ENCODE data around the gene ADM.

Gene ADM

DNA sequence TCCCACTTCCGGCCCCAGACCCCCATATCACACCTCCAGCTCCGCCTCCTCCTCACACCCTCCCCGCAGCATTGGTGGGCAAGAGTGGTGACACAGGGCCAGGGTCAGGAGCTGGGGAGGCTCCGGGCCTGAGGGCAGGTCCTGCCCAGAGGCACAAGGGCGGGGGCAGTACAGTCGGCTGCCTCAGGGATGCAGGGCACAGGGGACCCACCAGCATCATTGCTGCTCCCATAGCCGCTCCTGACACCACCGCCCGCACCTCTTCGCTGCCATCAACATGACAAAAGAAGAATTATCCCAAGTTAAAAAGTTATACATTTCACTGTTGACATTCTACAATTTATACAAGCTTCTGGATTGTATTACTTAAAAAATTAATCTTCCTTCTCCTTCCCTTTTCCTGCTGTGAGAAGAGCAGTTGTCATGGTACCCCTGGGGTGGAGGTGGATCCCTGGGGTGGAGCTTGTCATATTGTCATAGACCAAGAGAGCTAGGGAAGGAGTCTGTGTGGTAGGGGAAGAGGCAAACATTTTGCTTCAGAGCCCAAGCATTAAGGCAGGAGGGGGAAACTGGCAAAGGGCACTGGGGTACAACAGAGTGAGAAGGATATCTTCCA, 15.0 kb upstream of the ADM start:
- DNase-seq (ENCODE audit: low read depth in 2 of 2), result no peak

DNA sequence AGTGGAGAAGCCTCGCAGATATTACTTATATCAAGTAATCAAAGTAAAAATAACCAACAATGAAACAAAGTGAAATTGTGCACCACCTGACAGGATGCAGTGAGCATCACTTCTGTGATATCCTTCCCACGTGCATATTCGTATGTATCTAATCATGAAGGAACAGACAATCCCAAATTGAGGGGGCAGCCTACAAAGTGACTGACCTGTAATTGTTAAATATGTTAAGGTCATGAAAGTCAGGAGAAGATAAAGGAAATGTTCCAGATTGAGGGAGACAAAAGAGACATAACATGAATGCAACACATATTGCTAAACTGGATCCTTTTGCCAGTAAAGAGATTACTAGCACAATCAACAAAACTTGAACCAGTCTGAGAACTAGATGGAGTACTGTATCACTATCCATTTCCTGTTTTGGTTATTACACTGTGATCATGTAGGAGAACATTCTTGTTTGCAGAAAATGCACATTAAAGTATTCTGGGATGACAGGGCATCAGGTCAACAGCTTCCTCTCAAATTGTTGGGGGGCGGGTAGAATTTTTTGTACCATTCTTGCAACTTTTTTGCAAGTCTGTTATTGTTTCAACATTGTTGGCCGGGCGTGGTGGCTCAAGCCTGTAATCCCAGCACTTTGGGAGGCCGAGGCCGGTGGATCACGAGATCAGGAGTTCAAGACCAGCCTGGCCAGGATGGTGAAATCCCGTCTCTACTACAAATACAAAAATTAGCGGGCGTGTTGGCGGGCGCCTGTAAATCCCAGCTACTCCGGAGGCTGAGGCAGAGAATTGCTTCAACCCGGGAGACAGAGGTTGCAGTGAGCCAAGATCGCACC, 12.9 kb upstream of the ADM start:
- no peak for DNase-seq (ENCODE audit: low read depth in 2 of 2)

DNA sequence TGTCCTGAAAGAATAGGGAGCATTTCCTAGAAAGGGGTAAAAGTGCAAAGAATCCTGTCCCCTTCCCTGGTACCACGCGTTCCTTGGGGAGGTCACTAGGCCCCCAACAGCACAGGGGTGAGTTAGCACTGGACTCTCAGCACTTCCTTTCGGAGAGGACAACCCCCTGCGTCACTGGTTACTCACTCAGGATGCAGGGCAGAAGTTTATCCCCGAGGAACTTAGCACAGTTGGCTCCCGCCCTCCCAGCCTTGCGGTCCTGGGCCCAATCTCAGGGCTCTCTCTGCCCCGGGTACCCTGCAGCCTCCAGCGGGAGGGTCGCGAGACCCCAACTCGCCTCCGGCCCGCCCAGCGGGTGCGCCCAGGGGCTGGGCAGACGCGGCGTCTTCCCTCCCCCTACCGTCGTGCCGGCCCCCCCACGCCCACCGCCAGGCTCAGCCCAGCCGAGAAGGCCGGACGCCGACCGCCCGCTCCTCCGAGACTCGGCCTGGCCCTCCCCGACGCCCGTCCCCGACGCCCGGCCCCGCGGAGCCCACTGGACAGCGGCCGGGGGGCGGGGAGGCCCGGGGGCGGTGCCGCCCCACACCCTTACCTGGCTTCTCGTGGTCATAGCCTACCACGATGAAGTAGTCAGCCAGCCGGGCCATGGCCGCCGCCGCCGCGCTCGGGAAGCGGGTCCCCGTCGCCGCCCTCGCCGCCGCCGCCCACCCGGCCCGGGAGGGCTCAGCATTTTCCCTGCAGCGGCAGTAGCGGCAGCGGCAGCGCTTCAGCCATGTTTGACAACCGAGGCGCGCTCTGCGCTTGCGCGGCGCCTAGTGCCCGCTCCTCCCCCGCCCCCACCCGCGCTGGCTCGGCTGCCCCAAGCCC, 11.2 kb upstream of the ADM start, which contains the start of gene SBF2:
SBF2 (minus strand) TSS at position 797 of the 867 bp plus-strand sequence; CDS start at position 647, 150 bp downstream.
- no peak for DNase-seq (ENCODE audit: low read depth in 2 of 2)

DNA sequence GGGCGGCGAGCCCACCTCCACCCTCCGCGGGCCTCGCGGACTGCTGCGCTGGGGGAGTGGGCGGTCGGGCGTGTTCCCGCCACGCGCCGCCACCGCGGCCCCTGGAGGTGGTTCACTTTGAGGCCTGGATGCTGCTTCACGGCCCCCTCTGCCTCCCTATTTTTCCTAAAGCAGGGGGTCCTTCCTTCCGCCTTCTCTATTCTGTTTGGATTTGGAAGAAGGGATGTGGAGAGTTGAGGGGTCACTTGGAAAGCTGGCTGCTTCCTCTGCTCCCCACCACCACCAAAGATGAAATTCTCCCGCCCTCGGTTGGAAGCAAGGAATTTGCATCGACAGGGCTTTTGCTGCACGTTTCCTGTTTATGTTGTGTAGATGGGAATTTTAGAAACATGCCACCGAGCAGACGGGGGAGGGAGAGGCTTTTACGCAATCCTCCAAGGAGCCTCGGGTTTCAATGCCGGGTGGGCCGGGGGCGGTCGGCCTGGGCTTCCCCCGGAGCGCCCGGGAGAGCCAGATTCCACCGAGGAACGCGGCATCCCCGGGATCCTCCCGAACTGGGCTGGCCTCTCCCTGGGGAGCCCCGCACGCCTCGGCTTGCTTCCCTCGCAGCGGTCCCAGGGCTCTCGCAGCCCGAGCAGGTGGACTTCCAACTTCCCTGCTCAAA, 10.5 kb upstream of the ADM start:
- DNase-seq (ENCODE audit: low read depth in 2 of 2), result peak in 1 of 2 experiments; percentile 79

DNA sequence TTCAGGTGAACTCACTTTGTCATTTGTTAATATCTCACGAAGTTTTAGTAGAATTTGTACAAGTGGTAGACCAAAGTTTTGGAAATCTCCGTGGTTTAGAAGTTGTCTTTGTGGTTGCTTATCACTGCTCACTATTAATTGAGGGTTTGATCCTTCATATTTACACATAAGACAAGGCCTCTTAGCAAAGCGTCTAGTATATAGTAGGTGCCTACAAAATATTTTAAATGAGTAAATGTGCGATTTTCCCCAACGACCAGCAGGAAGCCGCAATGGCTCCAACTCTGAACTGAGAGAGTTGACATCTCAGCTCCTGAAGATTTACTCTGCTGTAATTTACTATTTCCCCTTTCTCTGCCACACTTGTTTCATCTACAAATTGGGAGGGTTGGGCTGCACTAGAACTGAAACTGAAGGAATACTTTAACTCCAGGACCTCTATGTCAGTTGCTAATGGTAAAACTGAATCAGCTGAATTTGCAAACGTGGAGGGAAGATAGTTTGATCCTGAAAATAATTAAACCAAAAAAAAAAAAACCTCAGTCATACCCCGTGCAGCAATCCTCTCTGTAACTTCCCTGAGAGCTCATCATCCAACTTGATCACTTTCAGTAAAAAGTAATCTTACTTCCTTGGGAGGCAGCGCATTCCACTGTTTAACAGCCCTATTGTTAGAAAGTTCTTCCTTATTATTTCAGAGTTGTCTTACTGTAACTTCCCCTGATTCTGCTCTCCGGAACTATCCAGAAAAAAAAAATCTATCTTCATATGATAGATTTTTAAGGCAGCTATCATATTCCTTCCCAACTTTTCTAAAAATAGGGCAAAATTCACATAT, 9.6 kb upstream of the ADM start:
- DNase-seq (ENCODE audit: low read depth in 2 of 2), result no peak

DNA sequence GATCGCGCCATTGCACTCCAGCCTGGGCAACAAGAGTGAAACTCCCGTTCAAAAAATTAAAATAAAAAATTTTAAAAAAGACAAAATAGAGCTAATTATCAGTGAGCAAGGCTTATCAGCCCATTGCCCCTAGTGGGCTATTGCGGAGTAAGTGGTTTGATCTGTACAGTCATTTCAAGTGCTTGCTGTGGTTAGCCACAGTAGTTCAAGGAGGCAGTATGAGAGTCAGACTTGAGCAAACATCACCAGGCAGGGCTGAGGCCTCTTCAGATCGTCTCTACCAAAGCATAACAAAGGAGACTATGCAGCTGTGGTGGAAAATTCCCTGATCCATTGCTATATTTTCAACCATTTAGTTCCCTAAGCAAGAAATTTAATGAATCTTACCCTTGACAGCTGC, 6.5 kb upstream of the ADM start:
- peak in 1 of 2 experiments; percentile 77 for DNase-seq (ENCODE audit: low read depth in 2 of 2)

DNA sequence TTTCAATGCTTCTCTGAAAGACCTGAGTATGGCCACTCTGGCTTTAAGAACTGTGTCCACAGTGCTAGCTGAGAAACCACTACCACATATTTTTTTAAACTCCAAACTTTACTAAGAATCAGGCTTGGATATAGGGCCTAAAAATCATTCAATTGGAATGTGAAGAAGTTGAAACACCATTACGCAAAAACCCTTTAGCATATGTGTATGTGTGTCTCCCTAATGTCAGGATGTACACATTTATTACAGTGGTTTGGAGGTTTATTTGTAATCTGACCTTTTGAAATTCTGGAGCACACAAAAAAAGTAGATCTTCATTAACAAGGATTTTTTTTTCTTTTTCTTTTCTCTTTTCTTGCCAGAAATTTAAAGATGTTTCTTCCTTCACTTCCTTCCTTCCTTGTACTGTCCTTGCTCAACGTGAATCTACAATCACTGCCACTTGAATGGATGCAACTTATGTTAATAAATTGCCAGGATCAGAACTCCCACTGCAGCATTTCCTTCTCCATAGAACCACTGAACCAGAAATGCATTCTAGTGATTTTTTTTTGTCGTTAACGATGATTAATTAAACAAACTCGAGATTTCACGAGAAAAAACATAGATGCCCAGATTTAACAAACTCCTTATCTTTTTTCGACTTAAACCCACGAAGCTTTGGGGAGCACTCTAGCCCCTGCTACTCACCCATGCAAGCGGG, 3.1 kb upstream of the ADM start:
- peak; percentile 94 to 95 for DNase-seq (ENCODE audit: low read depth in 2 of 2)

DNA sequence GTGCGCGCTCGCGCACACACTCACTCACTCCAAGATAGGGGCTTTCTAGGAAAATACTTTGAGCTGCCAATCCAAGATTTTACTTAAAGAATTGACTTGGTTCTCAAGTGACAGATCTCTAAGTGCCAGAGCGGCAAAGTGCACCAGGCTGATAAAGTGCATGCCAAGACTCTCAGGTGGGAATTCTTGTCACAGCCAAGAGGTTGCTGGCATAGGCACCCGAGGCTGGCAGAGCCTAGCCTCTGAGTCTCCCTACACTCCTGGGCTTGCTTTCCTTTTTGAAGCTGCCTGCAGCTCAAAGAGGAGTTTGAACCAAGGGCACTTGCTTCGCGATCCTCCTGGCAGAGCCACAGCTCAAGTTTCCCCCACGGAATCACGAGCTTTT, 2.5 kb upstream of the ADM start:
- no peak for DNase-seq (ENCODE audit: low read depth in 2 of 2)

DNA sequence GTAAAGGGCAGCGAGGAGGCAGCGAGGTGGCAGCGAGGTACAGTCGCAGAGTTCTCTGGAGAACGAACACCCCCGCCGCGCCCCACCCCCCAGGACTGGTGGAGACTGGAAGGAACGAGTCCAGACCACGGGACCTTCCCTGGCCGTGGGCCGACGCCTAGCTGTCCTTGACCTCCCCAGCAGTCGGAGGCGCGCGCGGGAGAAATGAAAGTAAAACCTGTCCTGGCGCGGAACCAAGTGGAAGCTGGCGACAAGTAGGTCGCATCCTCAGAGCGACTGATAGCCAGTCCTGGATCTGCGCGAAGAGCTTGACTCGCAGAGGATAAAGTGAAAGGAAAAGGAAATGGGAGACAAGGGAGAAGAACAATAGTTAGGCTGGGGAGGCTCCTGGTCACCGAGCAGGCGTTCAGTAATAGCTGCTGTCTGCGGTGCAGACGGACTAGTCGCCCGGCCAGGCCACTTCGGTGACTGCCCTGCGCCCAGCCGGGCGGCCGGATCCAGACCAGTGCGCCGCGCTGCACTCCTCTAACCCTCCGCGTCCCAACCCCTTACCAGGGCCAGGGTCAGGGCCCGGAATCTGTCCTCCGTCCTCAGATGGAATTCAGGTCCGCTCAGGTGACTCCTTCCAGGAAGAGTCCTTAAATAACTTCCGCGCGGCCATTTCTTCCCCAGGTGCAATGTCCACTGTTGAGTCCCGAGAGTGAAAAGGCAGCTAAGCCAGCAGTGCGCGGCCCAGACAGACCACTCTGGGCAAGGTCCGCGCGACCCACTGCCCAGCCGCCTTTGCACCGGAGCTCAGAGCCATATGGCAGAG, 1.9 kb upstream of the ADM start:
- DNase-seq (ENCODE audit: low read depth in 2 of 2), result no peak

DNA sequence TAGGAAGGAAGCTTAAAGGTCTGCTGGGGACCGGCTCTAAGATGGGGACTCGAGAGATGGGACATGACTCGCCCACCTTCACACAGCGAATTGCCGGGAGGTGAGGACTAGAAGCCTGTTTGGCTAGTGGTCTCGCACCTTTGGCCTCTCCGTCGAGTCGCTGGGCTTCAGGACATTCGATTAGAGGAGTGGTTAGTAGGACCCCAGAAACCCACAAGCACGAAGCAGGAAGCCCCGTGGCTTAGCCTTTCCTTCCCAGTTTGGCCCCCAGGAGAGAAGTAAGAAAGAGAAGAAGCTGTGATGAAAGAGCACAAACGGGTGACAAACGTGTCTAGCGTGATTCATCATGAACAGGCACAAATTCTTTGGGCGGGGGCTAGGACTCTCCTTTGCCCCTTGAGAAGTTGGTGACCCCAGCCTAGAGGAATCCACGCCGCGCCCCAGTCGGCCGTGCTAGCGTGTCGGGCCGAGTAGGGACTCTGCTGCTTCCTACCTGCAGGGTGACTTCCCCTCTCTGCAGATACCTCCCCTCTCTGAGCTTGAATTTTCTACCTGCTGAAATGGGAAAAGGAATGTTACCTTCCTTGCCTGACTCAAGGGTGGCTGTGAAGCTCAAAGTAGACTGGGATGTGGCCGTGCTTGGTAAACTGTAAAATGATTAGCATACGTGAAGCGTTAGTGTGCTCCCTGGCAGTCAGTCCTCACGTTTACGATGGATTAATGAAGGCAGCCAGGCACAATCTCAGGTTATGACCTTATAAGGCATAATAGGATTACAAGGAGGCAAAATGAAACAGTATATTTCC, 1.1 kb upstream of the ADM start:
- DNase-seq (ENCODE audit: low read depth in 2 of 2), result no peak

DNA sequence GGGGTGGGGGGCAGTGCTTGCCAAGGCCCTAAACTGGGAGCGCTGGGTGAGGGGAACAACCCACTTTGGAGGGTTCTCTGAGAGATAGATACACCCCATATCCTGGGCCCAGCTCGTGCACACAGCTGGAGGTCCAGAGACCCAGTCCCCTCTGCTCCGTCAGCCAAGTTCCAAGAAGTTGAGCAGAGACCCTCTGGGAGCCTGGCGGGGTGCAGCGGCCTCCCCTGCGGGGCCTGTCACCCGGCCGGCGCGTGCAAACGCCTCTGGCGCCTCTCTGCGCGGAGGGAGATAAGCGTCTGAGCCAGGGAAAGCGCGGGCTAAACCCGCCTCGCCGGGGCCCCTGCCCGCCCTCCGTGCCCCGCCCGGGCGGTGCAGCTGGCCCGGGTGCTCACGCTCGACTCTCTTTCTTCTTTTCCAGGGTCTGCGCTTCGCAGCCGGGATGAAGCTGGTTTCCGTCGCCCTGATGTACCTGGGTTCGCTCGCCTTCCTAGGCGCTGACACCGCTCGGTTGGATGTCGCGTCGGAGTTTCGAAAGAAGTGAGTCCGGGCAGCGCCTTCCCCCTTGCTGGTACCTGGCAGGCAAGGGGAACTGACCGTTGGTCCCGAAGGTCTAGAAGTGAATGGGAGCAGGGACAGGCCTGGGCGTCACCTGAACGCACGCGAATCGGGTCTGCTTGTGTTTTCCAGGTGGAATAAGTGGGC, 540 bp downstream of the ADM start:
- no peak for DNase-seq (ENCODE audit: low read depth in 2 of 2)

DNA sequence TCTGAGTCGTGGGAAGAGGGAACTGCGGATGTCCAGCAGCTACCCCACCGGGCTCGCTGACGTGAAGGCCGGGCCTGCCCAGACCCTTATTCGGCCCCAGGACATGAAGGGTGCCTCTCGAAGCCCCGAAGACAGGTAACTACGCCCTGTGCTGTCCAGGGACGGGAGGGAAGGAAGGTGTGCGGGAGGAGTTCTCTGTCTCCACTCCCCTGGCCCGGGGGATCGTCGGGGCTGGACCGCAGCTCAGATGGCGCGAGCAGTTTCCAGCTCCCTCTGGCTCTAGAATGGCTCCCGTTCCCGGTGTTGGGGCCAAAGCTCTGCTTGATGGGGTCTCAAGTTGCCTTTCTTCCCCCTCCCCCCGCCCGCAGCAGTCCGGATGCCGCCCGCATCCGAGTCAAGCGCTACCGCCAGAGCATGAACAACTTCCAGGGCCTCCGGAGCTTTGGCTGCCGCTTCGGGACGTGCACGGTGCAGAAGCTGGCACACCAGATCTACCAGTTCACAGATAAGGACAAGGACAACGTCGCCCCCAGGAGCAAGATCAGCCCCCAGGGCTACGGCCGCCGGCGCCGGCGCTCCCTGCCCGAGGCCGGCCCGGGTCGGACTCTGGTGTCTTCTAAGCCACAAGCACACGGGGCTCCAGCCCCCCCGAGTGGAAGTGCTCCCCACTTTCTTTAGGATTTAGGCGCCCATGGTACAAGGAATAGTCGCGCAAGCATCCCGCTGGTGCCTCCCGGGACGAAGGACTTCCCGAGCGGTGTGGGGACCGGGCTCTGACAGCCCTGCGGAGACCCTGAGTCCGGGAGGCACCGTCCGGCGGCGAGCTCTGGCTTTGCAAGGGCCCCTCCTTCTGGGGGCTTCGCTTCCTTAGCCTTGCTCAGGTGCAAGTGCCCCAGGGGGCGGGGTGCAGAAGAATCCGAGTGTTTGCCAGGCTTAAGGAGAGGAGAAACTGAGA, 1.4 kb downstream of the ADM start:
- DNase-seq (ENCODE audit: low read depth in 2 of 2), result no peak

DNA sequence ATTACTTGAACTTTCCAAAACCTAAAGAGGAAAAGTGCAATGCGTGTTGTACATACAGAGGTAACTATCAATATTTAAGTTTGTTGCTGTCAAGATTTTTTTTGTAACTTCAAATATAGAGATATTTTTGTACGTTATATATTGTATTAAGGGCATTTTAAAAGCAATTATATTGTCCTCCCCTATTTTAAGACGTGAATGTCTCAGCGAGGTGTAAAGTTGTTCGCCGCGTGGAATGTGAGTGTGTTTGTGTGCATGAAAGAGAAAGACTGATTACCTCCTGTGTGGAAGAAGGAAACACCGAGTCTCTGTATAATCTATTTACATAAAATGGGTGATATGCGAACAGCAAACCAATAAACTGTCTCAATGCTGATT, 2.1 kb downstream of the ADM start:
- DNase-seq (ENCODE audit: low read depth in 2 of 2), result no peak

DNA sequence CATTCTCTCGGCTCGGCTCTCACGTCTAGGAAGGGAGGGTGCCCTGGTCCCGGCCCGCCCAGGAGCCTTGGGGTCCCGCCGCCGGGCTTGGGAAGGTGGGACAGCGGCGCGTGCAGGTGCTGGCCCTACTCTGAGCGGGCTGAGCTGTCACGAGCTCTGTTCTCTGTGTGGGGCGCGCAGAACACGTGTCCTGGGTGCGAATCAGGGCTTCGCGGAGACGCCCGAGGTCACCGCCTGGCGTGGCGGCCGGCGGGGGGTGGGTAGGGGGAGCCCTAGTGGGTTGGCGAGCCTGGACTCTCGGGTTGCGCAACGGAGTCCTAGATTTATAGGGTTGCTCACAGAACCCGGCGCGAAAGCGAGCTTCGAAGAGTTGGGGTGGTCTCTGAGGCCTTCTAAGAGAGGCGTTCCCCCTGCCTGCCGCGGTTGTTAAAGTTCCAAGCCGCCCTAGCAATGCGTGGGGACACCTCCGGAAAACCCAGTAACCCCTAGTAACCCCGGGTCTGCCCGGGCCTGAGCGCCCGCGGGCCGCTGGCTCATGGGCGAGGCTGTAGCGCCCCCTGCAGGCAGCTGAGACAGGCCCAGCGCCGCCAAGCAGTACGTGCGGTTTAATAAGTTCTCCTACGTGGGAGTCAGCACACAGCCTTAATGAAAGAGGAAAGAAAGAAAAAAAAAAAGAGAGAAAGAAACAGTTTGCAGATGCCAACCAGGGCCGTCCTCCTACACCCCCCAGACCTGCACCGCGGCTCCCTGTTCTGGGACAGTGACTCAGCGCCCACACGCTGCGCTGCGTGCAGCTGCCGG, 2.7 kb downstream of the ADM start:
- peak; percentile 78 to 81 for DNase-seq (ENCODE audit: low read depth in 2 of 2)

DNA sequence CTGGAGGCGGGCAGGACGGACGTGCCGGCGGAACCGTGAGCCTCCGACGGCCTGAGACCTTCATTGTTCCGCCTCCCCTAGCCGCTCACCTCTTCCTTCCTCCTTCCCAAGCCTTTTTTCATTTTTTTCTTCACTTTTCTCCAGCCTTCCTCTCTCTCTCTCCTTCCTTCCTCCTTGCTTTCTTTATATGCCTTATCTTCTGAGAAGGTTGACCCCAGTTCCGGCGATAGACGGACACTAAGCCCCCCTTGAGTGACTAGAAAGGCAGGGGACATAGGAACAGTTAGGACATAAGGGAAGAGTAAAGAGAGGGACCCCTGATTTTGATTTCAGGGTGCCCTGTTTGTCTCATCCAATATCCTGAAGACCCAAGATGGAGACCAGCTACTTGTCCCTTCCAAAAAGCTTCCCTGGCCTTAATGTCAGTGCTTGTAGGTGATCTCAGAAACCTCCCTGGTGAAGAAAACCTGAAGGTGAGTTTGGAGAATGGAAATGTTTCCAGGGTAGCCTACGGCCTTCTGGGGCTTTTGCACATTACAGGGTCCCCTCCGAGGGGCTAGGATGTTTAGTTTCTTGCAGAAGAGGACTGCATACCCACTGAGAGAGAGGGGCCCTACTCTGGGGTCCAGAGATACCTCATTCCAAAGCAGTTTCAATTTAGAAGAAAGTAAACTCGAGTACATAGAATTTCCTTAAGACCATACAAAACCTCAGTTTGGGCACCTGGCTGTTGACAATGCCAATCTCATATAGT, 3.5 kb downstream of the ADM start:
- no peak for DNase-seq (ENCODE audit: low read depth in 2 of 2)

All from fibroblast of skin of left quadriceps (primary cell).